ENCODE data around the gene PSEN1. TPM values are rescaled to one million over a fixed set of nuclear protein-coding genes. Genes with fewer than 3 reads are reported as not detected.

The PSEN1 gene
- total and polyA plus RNA-seq, 2 experiments from 2014 or later: 46.3 to 49.5 TPM

GRCh38 chr14:73243748-73244147 lies 107.4 kb downstream of the PSEN1 start:
- in situ Hi-C loops (cut with MboI): no loop called here

GRCh38 chr14:73244541-73245290 lies 108.4 kb downstream of the PSEN1 start:
- in situ Hi-C loops (cut with MboI): no loop called here
- no peaks in the 10 kb centered on the region for H3F3A ChIP-seq (ENCODE audit: insufficient read depth)
- no peak overlapping the region for H3K9ac ChIP-seq
- no peak overlapping the region for H3K27ac ChIP-seq
- H3K79me2 ChIP-seq (ENCODE audit: insufficient read depth): no peaks in the 10 kb centered on the region
- H2AFZ ChIP-seq: no peak overlapping the region
- H3K4me1 ChIP-seq (ENCODE audit: insufficient read depth): peaks cover 1% of the 10 kb centered on the region; the same call in 1 of the 2 replicates
- peaks cover 14% of the 10 kb centered on the region for H3K27me3 ChIP-seq (replicated peaks; ENCODE audit: insufficient read depth)
- WGBS, 2 experiments (ENCODE audit: low coverage in 1 of 2, low lambda C conversion rate in 2 of 2, missing lambda C conversion rate in 2 of 2): 85 to 87% methylated on average over 14 of the region's 14 CpGs
- no peaks in the 10 kb centered on the region for H3K9me2 ChIP-seq (ENCODE audit: insufficient read depth)
- TF ChIP-seq EZH2phosphoT487 (IDR thresholded peaks at IDR 0.05; ENCODE audit: insufficient read depth, low read depth) (no peak), EZH2 (IDR thresholded peaks at IDR 0.05; ENCODE audit: insufficient read depth, poor library complexity, severe bottlenecking) (no peak)
- no peak overlapping the region for H3K4me3 ChIP-seq
- no peaks in the 10 kb centered on the region for H3K36me3 ChIP-seq (ENCODE audit: low read depth)
- H3K4me2 ChIP-seq (ENCODE audit: unreplicated experiment): no peak overlapping the region
- DNase-seq: no peak
- no peaks in the 10 kb centered on the region for H3K9me3 ChIP-seq (ENCODE audit: low read depth)
- H4K20me1 ChIP-seq (ENCODE audit: insufficient read depth): no peaks in the 10 kb centered on the region

More at GRCh38 chr14:73243748-73244147, 107.4 kb downstream of the PSEN1 start:
- Histone ChIP-seq H3K4me1 (ENCODE audit: insufficient read depth) (peaks cover 11% of the 10 kb centered on the region), H3K27me3 (replicated peaks; ENCODE audit: insufficient read depth) (peaks cover 17% of the 10 kb centered on the region), H3K9me3 (ENCODE audit: low read depth) (no peaks in the 10 kb centered on the region), H3K4me3 (no peak overlapping the region), H3K9ac (no peak overlapping the region), H2AFZ (no peak overlapping the region), H4K20me1 (ENCODE audit: insufficient read depth) (no peaks in the 10 kb centered on the region), H3K36me3 (ENCODE audit: low read depth) (no peaks in the 10 kb centered on the region), H3K9me2 (ENCODE audit: insufficient read depth) (no peaks in the 10 kb centered on the region), H3F3A (ENCODE audit: insufficient read depth) (peaks cover 6% of the 10 kb centered on the region), H3K79me2 (ENCODE audit: insufficient read depth) (no peaks in the 10 kb centered on the region), H3K4me2 (ENCODE audit: unreplicated experiment) (no peak overlapping the region), H3K27ac (no peak overlapping the region)
- no peak for TF ChIP-seq EZH2phosphoT487 (IDR thresholded peaks at IDR 0.05; ENCODE audit: insufficient read depth, low read depth)
- TF ChIP-seq EZH2 (IDR thresholded peaks at IDR 0.05; ENCODE audit: insufficient read depth, poor library complexity, severe bottlenecking): no peak
- 97 to 98% methylated on average over 2 of the region's 2 CpGs for WGBS, 2 experiments (ENCODE audit: low coverage in 1 of 2, low lambda C conversion rate in 2 of 2, missing lambda C conversion rate in 2 of 2)
- no peak for DNase-seq

GRCh38 chr14:73245480-73246325 lies 109.4 kb downstream of the PSEN1 start:
- Histone ChIP-seq H3K27ac (no peak overlapping the region), H3K9me2 (ENCODE audit: insufficient read depth) (no peaks in the 10 kb centered on the region), H3K4me2 (ENCODE audit: unreplicated experiment) (no peak overlapping the region), H3K4me1 (ENCODE audit: insufficient read depth) (no peaks in the 10 kb centered on the region), H4K20me1 (ENCODE audit: insufficient read depth) (no peaks in the 10 kb centered on the region), H3K9me3 (ENCODE audit: low read depth) (no peaks in the 10 kb centered on the region), H3K9ac (no peak overlapping the region), H3K36me3 (ENCODE audit: low read depth) (no peaks in the 10 kb centered on the region), H3K79me2 (ENCODE audit: insufficient read depth) (no peaks in the 10 kb centered on the region), H3K27me3 (replicated peaks; ENCODE audit: insufficient read depth) (peaks cover 10% of the 10 kb centered on the region), H3K4me3 (no peak overlapping the region), H3F3A (ENCODE audit: insufficient read depth) (no peaks in the 10 kb centered on the region), H2AFZ (no peak overlapping the region)
- no peak for DNase-seq
- TF ChIP-seq EZH2phosphoT487 (IDR thresholded peaks at IDR 0.05; ENCODE audit: insufficient read depth, low read depth) (no peak), EZH2 (IDR thresholded peaks at IDR 0.05; ENCODE audit: insufficient read depth, poor library complexity, severe bottlenecking) (no peak)
- WGBS, 2 experiments (ENCODE audit: low coverage in 1 of 2, low lambda C conversion rate in 2 of 2, missing lambda C conversion rate in 2 of 2): 79 to 87% methylated on average over 42 to 58 of the region's 64 CpGs
- in situ Hi-C loops (cut with MboI): no loop called here

GRCh38 chr14:73246387-73247150 lies 110.3 kb downstream of the PSEN1 start:
- H3K36me3 ChIP-seq (ENCODE audit: low read depth): no peaks in the 10 kb centered on the region
- no peak overlapping the region for H3K4me3 ChIP-seq
- H4K20me1 ChIP-seq (ENCODE audit: insufficient read depth): no peaks in the 10 kb centered on the region
- no peak overlapping the region for H3K9ac ChIP-seq
- no peak overlapping the region for H2AFZ ChIP-seq
- no peak for DNase-seq
- no peaks in the 10 kb centered on the region for H3K4me1 ChIP-seq (ENCODE audit: insufficient read depth)
- no peaks in the 10 kb centered on the region for H3K9me3 ChIP-seq (ENCODE audit: low read depth)
- H3F3A ChIP-seq (ENCODE audit: insufficient read depth): no peaks in the 10 kb centered on the region
- peaks cover 10% of the 10 kb centered on the region for H3K27me3 ChIP-seq (replicated peaks; ENCODE audit: insufficient read depth)
- in situ Hi-C loops (cut with MboI): no loop called here
- H3K27ac ChIP-seq: no peak overlapping the region
- H3K9me2 ChIP-seq (ENCODE audit: insufficient read depth): no peaks in the 10 kb centered on the region
- no peaks in the 10 kb centered on the region for H3K79me2 ChIP-seq (ENCODE audit: insufficient read depth)
- no peak for TF ChIP-seq EZH2 (IDR thresholded peaks at IDR 0.05; ENCODE audit: insufficient read depth, poor library complexity, severe bottlenecking)
- TF ChIP-seq EZH2phosphoT487 (IDR thresholded peaks at IDR 0.05; ENCODE audit: insufficient read depth, low read depth): no peak
- no peak overlapping the region for H3K4me2 ChIP-seq (ENCODE audit: unreplicated experiment)
- 86 to 93% methylated on average over 18 of the region's 18 CpGs for WGBS, 2 experiments (ENCODE audit: low coverage in 1 of 2, low lambda C conversion rate in 2 of 2, missing lambda C conversion rate in 2 of 2)

Data from GM23248 (cell line).